RCC 7860 (cell line): ENCODE results near the gene TRMT10B.
A peak's percentile ranks its signal among the peaks of the same experiment; 100 is the strongest.
"Not testable (repeated sequence)": the region's sequence is repeated elsewhere in the genome, so short reads cannot be mapped to it uniquely, and the experiment has no call there.

Experiments used
- DNase-seq: peaks from one replicate; pipeline ENCODE4 v3.0.0-alpha.2; 2015; ENCODE audit warnings: low spot score
- FAIRE-seq: peaks from 2 replicates; lab custom pipeline; 2012; peaks lifted over from hg19 to GRCh38; lab: Jason Lieb, UNC

The TRMT10B gene

DNA sequence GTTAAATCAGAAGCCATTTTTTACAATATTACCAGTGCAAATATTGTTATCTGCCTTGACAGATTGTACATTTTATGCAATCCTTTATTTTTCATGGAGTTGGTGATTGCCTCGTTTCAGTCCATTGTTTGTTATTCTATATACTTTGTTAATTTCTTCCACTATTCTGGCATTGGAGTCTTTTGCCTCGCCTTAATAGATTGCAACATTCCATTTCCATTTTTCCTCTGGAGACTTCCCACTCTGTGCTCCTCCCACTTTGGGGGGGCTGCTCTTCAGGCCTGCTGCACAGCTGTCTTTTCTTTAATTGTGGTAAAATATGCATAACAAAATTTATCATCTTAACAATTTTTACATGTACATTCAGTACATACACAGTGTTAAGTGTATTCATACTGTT, 42.6 kb downstream of the TRMT10B start:
- DNase-seq (no peak), FAIRE-seq (no peak)

DNA sequence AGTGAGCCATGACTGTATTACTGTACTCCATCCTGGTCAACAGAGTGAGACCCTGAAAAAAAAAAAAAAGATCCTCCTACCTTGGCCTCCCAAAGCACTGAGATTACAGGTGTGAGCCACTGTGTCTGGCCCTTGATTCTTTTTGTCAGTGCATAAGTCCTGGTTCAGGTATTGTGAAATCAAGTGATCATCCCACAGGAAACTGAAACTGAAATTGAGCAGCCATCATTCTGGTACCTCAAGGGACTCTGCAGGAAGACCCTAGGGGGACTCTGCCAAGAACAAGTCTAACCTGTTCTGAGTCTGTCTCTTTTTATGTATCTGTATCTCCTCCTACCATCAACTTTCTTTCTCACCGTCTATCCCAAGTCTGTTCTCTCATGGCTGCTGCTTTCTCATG, 45.1 kb downstream of the TRMT10B start:
- FAIRE-seq = no peak
- no peak for DNase-seq

DNA sequence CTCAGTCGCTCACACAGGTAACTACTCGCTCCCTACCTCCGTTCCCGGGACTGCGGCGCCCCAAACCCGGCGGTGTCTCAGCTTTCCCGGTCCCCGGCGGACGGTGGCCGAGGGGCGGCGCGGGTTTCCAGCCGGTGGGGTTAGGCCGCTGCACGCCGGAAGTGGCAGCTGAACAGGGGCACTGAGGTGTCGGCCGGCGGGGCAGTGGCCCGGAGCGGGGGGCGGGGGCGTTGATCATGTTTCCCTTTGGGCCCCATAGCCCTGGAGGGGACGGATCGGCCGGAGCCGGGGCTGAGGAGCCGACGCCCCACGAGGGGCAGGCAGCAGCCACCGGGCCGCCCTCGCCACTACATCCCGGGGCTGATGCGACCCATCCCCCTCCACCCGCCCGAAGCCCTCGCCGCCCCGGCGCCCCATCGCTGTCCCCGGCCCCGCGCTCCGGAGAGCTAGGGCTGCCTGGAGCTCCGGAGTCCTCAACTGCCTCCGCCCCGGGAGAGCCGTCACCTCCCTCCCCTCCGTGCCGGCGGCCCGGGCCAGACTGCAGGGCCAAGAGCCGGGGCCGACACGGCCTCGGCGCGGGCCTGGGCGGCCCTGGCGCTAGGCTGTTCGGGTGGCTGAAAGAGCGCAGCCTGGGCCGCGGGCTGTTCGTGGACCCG, 47.2 kb downstream of the TRMT10B start, which contains the start of gene DCAF10:
Gene DCAF10 (plus strand): TSS at position 167 of the 656 bp plus-strand sequence. CDS start 70 bp downstream, at position 237.
- no peak for FAIRE-seq

DNA sequence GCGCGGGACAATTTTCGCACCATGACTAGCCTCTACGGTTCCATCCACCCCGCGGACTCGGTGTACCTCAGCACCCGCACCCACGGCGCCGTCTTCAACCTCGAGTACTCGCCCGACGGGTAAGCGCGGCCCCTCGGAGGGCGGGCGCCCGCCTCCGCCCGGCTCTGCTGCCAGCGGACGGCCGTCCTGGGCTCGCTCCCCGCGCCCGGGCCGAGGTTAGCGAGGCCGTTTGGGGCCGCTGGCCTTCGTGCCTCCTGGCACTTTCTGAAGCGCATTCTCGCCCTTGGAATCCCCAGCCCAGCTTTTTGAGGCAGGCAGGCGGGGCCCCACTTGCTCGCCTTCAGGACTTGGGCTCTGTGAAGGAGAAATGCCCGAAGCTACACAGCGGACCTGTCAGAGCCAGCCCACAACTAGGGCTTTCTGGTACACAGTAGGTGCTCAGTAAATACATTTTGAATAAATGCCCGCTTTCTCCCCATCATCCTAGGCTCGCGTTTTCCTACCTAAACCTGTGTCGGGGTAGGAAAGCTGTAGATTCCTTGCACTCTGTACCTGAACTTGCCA, 47.8 kb downstream of the TRMT10B start:
- FAIRE-seq = no peak
- no peak for DNase-seq

More for the DNA sequence above, 47.2 kb downstream of the TRMT10B start, which contains the start of gene DCAF10:
- peak; percentile 55 for DNase-seq

DNA sequence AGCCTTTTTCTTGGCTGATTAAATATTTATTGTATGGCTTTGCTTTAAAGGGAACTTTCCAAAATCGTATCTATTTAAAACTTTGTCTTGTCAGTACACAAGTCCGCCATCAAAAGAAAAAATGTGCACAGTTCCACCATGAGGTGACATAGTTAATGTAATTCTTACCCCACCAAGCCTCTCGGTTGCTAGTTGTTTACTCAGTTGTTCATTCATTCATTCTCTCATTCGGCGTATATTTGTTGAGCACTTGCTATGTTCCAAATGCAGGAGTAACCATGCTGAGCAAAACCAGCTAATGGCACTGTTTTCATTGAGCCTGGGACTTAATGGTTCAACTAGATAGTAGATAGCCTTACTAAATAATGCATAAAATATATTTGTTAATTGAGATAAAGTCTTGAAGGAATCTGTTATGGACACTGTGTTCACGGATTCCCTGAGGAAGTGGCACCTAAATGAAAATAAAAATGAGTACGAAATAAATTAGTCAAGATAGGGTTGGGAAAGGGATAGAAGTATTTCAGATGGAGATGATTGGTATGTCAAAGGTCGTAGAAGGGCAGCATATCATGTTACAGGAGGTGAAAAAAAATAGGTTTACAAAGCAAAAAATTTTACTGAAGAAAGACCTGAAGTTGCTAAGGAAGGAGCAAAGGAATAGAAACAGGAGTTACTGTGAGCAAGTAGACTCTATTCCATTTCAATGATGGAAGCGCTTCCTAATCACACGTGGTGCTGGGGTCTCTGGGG, 48.5 kb downstream of the TRMT10B start:
- no peak for DNase-seq
- FAIRE-seq = no peak

GRCh38 chr9:37806271-37806670, 52.7 kb downstream of the TRMT10B start:
- DNase-seq = no peak
- no peak for FAIRE-seq

DNA sequence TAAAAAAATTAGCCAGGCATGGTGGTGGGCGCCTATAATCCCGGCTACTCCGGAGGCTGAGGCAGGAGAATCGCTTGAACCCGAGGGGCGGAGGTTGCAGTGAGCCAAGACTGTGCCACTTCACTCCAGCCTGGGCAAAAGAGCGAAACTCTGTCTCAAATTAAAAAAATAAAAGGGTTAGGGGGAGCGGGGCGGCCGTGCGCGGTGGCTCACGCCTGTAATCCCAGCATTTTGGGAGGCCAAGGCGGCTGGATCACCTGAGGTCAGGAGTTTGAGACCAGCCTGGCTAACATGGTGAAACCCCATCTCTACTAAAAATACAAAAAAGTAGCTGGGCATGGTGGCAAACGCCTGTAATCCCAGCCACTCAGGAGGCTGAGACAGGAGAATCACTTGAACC, 56.1 kb downstream of the TRMT10B start:
- FAIRE-seq, DNase-seq: not testable (repeated sequence)

DNA sequence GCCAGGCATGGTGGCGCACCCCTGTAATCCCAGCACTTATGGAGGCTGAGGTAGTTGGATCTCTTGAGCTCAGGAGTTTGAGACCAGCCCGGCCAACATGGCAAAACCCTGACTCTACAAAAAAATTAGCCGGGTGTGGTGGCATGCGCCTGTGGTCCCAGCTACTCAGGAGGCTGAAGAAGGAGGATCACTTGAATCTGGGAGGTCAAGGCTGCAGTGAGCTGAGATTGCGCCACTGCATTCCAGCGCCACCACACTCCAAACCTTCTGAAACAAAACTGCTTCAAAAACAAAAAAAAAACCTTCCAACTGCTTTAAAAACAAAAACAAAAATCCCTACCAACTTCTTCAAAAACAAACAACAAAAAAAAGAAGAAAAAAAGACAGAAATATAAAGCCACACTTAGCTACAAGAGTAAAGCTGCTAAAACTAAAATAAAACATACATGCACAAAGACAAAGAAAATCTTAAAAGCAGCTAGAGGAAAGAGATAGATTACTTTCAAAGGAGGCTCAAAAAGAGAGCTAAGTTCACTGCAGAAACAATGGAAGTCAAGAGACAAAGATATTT, 58.4 kb downstream of the TRMT10B start:
- FAIRE-seq (no peak), DNase-seq (no peak)

DNA sequence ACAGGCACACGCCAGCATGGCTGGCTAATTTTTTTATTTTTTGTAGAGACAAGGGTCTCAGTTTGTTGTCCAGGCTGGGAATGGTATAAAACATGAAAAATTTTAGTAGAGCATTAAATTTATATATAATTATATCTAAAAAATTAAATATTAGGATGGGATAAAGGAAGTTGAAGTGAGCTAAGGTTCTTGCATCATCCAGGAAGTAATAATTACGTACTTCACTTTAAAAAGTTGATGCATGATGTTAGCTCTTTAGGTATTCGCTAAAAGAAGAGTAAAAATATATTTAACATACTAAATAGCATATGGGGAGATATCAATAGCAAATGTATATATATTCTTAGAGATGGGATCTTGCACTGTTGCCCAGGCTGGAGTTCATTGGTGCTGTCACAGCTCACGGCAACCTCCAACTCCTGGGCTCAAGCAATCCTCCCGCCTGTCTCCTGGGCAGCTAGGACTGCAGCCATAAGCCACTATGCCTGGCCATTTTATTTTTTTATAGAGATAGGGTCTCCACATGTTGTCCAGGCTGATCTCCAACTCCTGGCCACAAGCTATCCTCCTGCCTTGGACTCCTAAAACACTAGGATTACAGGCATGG, 59.3 kb downstream of the TRMT10B start:
- FAIRE-seq = no peak

DNA sequence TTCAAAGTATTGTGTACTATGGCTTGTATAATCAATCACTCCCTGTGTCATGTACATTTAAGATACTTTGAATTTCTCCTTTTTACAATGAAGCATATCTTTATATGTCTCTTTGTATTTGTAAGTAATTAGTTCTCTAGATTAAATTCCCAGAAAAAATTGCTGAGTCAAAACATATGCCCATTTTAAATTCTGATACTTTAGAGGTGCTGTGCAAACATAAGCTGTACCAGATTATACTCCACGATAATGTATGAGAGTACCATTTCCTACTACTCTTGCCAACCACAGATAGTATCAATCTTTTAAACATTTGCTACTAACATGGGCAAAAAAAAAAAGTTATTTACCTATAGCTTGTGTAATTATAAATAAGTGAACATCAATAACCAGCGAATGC, 65.2 kb downstream of the TRMT10B start:
- no peak for FAIRE-seq
- DNase-seq = no peak

More for the DNA sequence above, 59.3 kb downstream of the TRMT10B start:
- no peak for DNase-seq

GRCh38 chr9:37820142-37820541, 66.5 kb downstream of the TRMT10B start:
- no peak for DNase-seq
- no peak for FAIRE-seq

GRCh38 chr9:37825174-37825573, 71.6 kb downstream of the TRMT10B start:
- DNase-seq, FAIRE-seq: not testable (repeated sequence)

GRCh38 chr9:37827483-37828165, 74.0 kb downstream of the TRMT10B start:
- FAIRE-seq = no peak
- no peak for DNase-seq
